HG03469 (cell line): Measurements from ENCODE around the gene ENTPD2.

Source experiments
- ATAC-seq: cut with Tn5 transposase; IDR thresholded peaks from one replicate; pipeline ENCODE4 v1.9.1; 2021; ENCODE audit warnings: mild to moderate bottlenecking, moderate library complexity, moderate number of reproducible peaks; ENCODE audit not compliant: unreplicated experiment

Gene ENTPD2

DNA sequence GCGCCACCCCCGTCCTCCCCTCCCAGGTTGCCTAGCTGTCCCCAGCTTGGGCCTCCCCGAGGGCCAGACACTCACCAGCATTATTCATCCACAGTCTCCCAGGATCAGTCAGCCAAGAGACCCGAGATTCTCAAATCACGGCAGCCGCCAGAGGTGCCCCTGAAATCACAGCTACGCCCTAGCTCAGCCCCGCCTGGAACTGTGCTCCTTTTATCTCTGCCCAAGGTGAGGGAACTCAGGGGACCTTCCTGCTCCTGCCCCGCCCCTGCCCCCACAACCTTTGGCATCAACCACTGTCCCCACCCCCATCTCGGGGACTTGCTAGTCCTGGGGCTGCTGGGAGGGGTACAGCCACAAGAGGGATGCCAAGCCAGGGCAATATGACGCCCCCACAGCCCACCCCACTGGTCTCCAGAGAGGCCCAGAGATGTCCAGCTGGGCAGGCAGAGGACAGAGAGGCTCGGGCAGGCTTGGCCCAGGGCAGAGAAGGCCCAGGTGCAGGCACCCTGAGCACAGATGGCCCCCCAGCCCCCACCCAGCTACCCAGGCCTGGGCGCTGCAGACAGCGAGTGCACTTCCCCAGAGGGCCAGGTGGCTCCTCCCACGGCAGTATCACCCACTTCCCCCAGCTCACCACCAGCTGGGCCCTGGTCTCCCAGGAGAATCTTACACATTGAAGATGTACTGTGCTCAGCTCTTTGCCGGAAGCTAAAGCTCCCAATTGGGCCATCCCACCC lies 21.8 kb downstream of the ENTPD2 start, which contains the start of gene FUT7:
Gene FUT7 (minus strand): TSS at position 185 of the 737 bp plus-strand sequence. CDS start 97 bp downstream, at position 88.
- no peak for ATAC-seq

DNA sequence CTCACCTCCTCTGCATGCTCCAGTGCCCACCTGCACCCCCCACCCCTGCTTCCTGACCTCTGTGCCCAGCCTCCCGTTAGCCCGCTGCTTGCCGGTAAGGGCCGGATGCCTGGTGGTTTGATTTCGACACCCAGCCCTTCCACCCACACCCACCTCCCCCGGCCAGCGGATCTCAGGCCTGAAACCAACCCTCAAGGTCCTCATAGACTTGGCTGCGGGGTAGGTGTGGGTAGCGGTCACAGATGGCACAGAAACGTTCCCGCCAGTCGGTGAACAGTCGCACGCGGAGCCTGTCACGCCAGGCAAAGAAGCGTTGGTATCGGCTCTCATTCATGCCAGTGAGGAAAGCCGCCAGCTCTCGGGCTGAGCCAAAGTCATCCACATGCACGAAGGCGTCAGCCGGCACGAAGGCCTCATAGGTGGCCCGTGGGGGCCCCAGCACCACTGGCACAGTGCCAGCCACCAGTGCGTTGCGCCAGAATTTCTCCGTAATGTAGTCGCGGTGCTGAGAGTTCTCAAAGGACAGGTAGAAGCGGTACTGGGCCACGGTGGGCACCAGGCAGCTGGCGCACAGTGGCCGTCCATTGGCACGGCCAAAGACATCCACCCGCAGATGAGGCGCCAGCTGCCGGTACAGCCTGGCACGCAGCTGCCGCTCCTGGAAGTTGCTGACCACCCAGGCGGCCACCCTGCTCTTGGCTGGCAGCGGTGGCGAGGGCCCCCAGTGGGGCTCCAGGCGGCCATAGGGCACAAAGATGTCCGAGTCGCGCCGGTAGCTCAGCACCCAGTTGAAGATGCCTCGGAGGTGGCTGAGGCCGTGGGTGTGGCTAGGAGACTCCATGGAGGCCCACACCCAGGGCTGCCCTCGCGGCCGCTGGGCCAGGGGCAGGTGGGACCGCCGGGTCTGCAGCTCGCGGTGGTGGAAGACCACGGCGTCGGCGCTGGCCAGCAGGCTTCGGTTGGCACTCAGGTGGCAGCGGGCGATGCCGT lies 23.0 kb downstream of the ENTPD2 start:
- ATAC-seq: no peak

DNA sequence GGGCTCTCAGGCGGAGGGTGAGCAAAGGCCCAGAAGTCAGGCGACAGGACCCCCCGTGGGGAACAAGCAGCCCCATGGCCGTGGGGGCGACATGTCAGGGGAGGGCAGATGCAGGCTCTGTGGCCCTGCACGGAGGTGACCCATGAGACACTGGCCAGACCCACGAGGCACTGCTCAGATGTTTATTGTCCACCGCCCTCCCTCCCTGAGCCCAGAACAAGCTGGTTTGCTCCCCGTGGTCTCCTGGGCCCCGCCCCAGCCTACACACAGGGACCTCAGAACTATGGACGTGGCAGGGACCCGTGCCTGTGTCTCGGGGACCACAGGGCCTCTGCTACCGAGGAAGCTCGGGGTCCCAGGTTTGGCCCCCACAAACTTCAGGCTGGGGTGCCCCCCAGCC lies 23.9 kb downstream of the ENTPD2 start:
- ATAC-seq: no peak

DNA sequence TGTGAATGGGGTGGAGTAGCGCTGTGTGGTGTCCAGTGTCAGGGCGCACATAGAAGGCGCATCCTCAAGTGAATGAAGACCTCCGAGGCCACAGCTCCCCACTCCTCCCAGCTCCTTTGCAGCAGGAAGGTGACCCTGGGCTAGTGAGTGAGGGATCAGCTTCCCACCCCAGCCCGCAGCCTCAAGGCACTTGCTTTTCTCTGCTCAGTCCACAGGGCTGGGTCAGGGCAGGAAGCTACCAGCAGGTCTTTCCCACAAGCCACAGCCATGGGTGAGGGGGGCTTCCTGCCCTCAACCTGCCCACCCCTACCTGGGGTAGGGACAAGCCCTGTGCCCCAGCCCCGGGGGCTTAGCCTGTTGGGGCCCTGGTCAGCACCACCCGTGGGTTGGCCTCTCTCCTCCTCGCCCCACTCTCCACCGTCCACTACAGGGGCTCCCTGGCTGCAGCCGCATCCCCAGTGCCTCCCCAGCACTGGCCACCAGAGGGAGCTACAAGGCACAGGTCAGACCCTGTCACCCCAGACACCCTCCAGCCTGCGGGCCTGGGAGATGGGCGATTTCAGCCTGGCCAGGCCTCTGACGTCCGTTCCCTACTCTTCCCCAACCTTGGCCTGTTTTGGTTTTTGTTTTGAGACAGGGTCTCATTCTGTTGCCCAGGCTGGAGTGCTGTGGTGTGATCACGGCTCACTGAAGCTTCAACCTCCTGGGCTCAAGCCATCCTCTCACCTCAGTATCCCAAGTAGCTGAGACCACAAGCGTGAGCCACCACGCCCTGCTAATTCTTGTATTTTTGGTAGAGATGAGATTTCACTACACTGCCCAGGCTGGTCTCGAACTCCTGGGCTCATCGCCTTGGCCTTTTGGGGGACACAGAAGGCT lies 24.6 kb downstream of the ENTPD2 start:
- no peak for ATAC-seq

DNA sequence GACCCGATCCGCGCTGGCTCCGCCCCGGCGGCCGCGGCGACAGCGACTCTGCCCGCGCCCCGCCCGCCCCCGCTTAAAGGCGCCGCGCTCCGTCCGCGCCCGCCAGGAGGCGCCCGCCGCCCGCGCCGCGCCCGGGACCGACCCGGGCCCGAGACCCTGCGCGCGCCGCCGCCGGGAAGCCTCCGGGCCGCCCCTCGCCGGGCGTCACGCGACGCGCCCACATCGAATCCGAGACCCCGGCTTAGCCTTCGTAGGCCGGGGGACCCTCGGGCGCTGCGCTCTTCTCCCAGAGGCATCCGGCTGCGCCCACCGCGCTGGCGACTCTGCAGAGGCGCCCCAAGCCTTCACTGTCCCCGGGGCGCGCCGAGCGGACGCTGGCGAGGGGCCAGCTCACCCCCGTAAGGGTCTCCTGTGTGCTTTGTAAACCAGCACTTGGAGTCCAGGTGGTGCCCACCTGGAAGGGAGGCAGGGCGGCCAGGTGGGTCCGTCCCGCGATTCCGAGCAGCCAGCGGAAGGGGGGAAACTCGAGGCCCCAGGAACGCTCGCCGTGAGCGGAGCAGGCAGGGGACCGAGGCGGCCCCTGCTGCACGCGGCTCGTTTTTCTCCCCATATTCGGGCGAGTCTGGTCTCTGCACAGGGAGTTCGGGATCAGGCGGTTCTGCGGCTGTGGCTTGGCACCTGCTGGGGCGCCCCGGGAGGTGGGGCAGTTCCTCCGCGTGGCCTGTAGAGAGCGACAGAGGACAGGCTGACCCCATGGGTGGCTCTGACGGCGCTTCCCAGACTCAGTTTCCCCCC lies 25.4 kb downstream of the ENTPD2 start:
- no peak for ATAC-seq

DNA sequence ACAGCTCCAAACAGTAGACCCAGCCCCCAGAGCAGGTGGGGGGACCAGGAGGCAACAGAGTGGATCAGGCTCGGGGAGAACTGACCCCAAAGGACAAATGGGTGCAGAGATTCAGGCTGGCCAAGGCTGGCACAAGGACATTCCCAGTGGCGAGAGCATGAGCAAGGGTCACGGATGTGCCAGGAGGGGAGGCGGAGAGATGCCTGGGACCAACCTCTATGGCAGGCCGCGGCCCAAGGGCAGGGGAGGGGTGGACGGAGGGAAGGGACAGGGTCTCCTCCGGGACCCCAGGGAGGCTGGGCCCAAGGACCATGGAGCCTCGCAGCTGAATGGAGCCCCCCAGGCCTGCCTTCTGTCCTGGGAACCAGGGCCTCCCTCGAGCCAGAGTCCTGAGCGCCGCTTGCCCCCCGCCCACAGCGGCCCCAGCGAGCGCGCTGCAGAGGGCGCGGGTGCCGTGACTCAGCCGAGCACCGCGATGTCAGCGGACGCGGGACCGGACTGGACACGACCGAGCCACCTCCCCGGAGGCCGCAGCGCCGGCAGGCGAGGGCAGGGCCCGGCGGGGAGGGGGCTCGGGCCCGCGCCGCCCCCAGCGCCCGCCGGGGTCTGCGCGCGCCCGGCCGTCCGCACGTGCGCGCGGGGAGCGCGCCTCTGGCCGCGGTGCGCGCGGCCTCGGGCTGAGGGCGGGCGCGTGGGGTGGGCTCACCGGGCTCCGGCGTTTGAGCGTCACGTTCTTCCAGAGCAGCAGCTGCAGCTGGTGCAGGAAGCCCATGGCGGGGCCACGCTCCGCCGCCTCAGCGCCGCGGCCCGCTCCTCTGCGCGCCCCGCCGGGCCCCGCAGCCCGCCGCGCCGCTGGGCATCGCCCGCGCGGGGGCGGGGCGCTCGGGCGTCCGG lies 26.2 kb downstream of the ENTPD2 start, which contains the start of gene ABCA2:
Gene ABCA2 (minus strand): TSS at position 869 of the 894 bp plus-strand sequence. CDS start 97 bp downstream, at position 772.
- ATAC-seq: no peak

DNA sequence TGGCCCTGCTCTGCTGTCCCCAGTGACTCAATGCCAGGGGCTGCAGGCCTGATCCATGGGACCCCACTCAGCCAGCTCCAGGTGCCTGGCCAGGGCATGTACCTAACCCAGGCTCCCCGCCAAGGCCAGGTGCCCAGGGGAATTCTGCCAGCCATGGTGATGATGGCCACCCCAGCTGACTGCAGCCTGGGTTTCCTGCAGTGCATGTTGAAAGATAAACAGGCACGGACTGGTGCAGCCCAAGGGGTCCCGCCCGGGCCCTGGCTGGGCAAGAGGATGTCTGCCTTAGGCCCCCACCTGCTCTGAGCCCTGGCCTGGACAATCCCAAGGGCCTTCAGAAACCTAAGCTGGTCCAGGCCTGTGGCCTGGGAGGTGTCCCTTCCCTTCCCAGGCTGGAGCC lies 27.0 kb downstream of the ENTPD2 start:
- no peak for ATAC-seq

DNA sequence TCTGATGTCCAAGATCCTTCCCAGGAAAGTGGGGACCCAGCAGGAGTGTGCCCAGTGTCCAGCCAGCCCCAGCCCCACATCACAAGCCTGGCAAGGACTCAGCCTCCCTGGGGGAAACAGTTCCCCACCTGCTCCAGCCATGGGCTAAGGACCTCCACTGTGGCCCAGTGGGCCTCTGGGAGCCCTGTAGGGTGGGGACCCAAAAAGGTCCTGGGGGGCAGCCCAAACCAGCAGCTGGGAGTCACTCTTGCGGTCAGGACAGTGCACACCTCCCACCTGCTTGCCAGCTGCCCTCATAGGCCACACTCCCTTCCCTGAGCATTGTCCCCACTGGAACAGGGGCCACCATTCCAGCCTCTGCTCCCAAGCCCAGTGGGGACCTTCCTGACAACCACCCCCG lies 27.5 kb downstream of the ENTPD2 start:
- ATAC-seq: no peak

DNA sequence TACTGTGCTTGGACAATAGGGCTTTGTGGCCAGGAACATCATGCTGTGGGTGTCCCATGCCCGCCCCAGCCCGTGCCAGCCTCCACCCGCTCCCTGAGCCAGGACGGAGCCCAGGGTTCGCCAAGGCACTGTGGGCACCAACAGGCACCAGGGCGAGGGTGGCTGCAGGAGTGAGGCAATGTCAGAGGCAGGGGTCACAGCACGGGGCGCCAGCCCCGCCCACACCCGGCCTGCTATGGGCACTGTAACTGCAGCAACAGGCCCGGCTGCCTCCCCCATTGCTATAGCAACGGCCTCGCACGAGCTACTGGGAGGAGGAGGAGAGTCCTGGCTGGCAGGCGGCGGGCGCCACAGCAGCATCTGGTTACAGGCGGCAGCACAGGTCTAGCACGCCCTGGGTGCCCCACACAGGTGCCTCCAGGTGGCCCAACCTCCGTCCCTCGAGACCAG lies 28.3 kb downstream of the ENTPD2 start:
- ATAC-seq: no peak

DNA sequence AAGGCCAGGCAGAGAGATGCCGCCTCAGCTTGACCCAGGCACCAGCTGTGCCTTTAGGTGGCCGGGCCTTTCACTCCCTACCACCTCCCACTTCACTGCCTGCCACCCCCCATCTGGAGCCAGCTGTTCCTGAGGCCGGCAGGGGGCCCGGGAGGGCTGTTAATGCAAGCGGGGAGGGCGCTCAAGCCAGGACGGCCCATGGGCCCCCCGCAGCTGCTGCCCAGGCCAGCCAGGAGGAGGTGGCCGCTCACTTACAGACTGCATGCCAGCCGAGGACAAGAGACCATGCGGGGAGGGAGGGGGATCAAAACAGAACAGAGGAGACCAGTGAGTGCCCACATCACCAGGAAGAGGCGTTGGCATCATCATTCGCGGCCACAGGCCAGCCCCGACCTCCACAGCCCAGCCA lies 30.3 kb downstream of the ENTPD2 start:
- no peak for ATAC-seq

DNA sequence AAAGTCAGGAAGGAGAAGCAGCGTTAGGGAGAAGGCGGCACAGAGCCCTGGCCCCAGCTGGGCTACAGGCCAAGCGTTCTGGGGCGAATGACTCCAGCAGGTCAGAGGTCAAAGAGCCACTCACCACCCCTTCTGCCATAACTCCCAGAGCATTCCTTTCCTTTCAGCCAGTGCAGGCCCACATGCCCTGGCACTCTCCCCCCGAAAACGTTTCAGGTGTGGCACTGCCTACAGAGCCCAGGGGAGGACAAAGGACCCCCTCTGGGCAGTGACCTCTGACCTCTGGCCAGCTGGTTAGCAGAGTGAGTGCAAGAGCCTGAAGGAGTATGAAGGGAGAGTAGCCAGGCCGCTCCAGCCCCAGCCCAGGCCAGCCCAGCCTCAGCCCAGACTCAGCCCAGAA lies 30.7 kb downstream of the ENTPD2 start:
- ATAC-seq: no peak

DNA sequence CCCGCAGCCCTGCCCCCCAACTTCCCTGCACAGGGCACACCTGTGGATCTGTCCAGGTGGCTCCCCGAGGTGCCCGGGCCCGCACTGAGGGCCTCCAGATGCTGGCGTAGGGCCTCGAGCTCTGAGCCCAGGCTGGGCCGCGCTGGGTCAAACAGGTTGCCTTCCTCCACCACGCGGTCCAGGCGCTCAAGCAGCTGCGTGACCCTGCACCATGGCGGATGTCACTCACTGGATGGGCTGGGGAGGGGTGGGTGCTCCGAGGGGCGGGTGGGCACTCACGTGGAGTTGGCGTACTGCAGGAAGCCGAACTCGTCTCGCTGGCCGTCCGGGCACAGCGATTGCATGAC lies 31.2 kb downstream of the ENTPD2 start:
- no peak for ATAC-seq

DNA sequence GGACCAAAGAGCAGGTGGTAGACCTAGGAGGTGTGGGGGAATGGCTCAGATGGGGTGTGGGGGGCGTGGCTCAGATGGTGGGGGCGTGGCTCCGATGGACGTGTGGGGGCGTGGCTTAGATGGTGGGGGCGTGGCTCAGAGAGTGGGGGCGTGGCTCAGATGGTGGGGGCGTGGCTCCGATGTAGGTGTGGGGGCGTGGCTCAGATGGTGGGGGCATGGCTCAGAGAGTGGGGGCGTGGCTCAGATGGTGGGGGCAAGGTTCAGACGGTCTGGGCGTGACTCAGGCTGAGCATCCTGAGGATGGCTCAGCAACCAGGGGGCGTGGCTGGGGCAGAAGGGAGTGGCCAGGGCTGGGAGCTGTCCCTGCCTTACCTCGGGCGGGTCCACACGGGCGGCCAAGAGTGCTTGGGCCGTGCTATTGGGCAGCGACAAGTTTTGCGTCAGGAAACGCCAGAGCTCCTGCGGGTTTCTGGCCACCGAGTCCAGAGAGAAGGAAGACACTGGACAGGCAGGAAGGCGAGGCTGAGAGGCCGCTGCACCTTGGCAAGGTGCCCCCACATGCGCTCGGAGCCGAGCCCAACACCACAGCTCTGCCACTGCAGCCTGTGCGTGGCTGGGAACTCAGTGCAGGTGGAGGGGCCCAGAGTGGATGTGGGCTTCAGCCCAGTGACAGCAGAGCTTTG lies 31.7 kb downstream of the ENTPD2 start:
- ATAC-seq: peak; percentile 42

DNA sequence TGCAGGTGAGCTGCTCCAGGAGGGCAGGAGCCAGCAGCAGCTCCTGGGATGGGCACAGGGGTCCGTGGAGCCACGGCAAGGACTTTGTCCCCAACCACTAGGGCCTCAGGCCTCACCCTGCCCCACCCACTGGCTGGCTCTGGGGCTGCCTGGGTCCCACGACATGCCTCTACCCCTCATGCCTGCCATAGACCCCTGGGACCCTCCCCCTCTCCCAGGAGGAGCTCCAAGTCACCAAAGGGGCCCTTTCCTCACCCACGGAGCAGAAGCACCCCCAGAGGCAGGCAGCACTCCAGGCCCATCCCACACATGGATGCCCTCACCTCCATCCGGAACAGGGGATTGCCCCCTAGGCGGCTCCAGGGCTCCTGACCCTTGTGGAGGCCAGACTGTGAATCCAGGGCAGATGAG lies 32.3 kb downstream of the ENTPD2 start:
- no peak for ATAC-seq

DNA sequence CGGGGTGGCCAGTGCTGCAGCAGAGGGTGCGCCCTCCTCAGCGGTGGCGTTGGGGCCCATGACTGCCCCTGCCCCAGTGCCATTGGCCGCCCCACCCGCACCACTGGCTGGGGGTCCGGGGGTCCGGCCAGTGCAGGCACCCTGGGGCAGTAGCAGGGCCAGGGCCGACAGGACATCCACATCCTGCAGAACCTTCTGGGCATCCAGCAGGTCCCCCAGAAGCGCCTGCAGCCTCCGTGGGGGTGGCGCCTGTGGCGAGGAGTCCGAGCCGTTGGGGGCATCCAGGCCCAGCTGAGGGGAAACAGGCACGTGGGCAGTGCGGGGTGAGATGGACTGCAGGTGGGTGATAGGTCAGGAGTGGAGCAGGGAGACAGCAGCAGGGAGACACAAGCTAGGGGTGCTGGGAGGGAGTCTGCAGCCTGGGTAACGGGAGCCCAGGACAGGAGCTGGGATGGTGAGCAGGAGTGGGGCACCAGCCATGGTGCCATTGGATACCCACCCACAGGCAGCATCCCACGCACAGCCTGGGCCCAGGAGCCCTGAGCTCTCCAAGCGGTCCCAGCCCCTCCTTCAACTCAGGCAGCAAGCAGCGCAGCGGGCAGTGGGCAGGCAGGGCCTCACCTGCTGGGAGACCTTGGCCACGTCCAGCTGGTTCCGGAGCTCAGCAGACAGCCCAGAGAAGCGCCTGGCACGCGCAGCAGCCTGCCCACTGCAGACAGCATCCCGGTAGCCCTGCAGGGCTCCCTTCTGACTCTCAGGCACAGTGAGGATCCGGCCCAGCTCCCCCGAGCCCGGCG lies 32.9 kb downstream of the ENTPD2 start:
- ATAC-seq: no peak

DNA sequence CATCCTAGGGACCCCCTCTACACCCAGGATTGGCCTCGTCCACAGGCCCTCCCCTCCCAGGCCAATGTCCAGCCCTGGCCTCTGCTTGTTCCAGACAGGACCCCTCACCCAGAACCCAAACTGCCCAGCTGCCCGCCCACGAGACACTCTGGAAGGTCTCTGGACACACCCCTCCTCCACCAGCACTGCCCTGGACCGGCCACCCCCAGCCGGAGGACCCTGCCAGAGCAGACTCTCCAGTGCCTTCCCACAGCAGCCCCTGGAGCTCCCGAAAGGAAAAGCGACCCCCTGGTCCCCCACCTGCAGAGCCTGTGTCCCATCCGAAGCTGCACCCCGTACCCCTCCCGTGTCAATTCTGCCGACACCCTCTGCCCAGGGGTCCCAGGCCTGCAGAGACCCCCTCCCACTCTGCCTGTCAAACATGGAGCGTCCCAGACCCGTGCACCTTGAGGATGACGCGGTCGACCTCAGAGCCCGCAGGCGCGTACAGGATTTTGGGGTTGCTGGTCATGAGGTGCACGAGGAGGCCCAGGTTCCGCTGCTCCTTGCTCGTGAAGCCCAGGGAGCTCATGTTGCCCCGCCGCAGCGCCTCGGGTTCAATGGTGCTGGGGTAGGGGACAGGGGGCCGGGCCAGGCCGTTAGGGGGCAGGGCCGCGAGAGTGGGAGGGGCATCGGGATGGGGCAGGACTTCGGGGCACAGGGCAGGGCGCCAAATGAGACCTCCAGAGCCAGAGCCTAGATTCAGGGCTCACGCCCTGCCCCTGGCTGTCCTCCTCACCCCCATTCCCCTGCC lies 33.8 kb downstream of the ENTPD2 start:
- no peak for ATAC-seq
